CD14-positive monocyte (primary cell): ENCODE results near the gene SMC4. TPM values are rescaled to one million over a fixed set of nuclear protein-coding genes. Genes with fewer than 3 reads are reported as not detected.

Experiments
- DNase-seq, 3 donors: peaks; one replicate each; pipeline ENCODE4 v3.0.0-alpha.2; 2011 to 2022
- H2AFZ ChIP-seq: 2 replicates; pipeline ENCODE4 v1.6.0; 2012; ENCODE audit warnings: mild to moderate bottlenecking, low read depth, low read length, inconsistent platforms; ENCODE audit not compliant: insufficient read depth, poor library complexity, severe bottlenecking
- H3K27ac ChIP-seq, 2 donors: 1 replicate in 1 of 2; 2 replicates in 1 of 2; pipeline ENCODE4 v1.5.1; 2012 to 2013; ENCODE audit warnings: low read length in 2 of 2, control low read depth in 1 of 2, inconsistent platforms in 1 of 2, low read depth in 1 of 2, mild to moderate bottlenecking in 1 of 2
- H3K27me3 ChIP-seq, 2 donors: one replicate each; pipeline versions ENCODE4 v1.6.0 to v1.6.1; 2011 to 2013; ENCODE audit warnings: low read length in 2 of 2; ENCODE audit not compliant: control insufficient read depth in 2 of 2, insufficient read depth in 2 of 2
- H3K36me3 ChIP-seq, 2 donors: replicated peaks in 1 of 2; 1 replicate in 1 of 2; 2 replicates in 1 of 2; pipeline versions ENCODE4 v1.5.1 to v1.6.1; 2012 to 2013; ENCODE audit warnings: low read length in 2 of 2, control low read depth in 1 of 2, inconsistent platforms in 1 of 2, mild to moderate bottlenecking in 1 of 2; ENCODE audit not compliant: insufficient read depth in 2 of 2, control insufficient read depth in 1 of 2
- H3K4me1 ChIP-seq, 2 donors: 1 replicate in 1 of 2; 2 replicates in 1 of 2; pipeline versions ENCODE4 v1.5.1 to v1.6.1; 2012 to 2013; ENCODE audit warnings: low read length in 2 of 2, control low read depth in 1 of 2, inconsistent platforms in 1 of 2, mild to moderate bottlenecking in 1 of 2, moderate library complexity in 1 of 2; ENCODE audit not compliant: insufficient read depth in 2 of 2, control insufficient read depth in 1 of 2
- H3K4me2 ChIP-seq: replicated peaks from 2 replicates; pipeline ENCODE3; 2012; ENCODE audit warnings: low read length, moderate library complexity, mild to moderate bottlenecking; ENCODE audit not compliant: poor library complexity, severe bottlenecking; ENCODE audit errors: extremely low read depth
- H3K4me3 ChIP-seq, 3 experiments: fragments of 200-600 bp in 1 of 3; sonication (generic) in 1 of 3; replicated peaks in 1 of 3; 1 replicate in 2 of 3; 2 replicates in 1 of 3; pipeline ENCODE4 v1.5.1; 2011 to 2013; ENCODE audit warnings: low read length in 3 of 3, mild to moderate bottlenecking in 3 of 3, control low read depth in 2 of 3, low read depth in 2 of 3, inconsistent platforms in 1 of 3, moderate library complexity in 1 of 3
- H3K79me2 ChIP-seq: 2 replicates; pipeline ENCODE4 v1.6.0; 2012; ENCODE audit warnings: mild to moderate bottlenecking, control low read depth, inconsistent platforms, low read length, moderate library complexity; ENCODE audit not compliant: insufficient read depth
- H3K9ac ChIP-seq: 2 replicates; pipeline ENCODE4 v1.6.0; 2017; ENCODE audit warnings: low read length, mild to moderate bottlenecking; ENCODE audit not compliant: insufficient read depth, poor library complexity, severe bottlenecking
- H3K9me3 ChIP-seq, 2 donors: replicated peaks in 1 of 2; 1 replicate in 1 of 2; 2 replicates in 1 of 2; pipeline versions ENCODE4 v1.5.1 to v1.6.1; 2012 to 2013; ENCODE audit warnings: low read length in 2 of 2, control low read depth in 1 of 2; ENCODE audit not compliant: control insufficient read depth in 1 of 2, insufficient read depth in 1 of 2
- H4K20me1 ChIP-seq: 2 replicates; pipeline ENCODE4 v1.6.0; 2012; ENCODE audit warnings: mild to moderate bottlenecking, low read length, control low read depth, moderate library complexity; ENCODE audit not compliant: insufficient read depth
- H3K27ac Mint-ChIP-seq, 7 donors: one replicate each; pipeline ENCODE4 v1.8.0; 2020; ENCODE audit warnings: mild to moderate bottlenecking in 7 of 7, mixed read lengths in 7 of 7, moderate library complexity in 6 of 7, inconsistent platforms in 2 of 7
- H3K27me3 Mint-ChIP-seq, 3 donors: one replicate each; pipeline ENCODE4 v1.8.0; 2021 to 2022; ENCODE audit warnings: low read depth in 3 of 3, mild to moderate bottlenecking in 3 of 3, mixed read lengths in 3 of 3, moderate library complexity in 3 of 3, inconsistent platforms in 1 of 3
- H3K36me3 Mint-ChIP-seq, 2 donors: one replicate each; pipeline ENCODE4 v1.8.0; 2020; ENCODE audit warnings: mixed read lengths in 2 of 2, inconsistent platforms in 1 of 2, mild to moderate bottlenecking in 1 of 2
- H3K4me1 Mint-ChIP-seq: one replicate; pipeline ENCODE4 v1.8.0; 2020; ENCODE audit warnings: mild to moderate bottlenecking, mixed read lengths
- H3K4me3 Mint-ChIP-seq, 2 donors: one replicate each; pipeline ENCODE4 v1.8.0; 2020; ENCODE audit warnings: mild to moderate bottlenecking in 2 of 2, mixed read lengths in 2 of 2, moderate library complexity in 1 of 2
- H3K9me3 Mint-ChIP-seq, 7 donors: one replicate each; pipeline ENCODE4 v1.8.0; 2020 to 2022; ENCODE audit warnings: mixed read lengths in 7 of 7, mild to moderate bottlenecking in 6 of 7, moderate library complexity in 6 of 7, inconsistent platforms in 2 of 7
- WGBS: methylation state at CpG from one replicate; pipeline ENCODE4 v1.1.5; 2013; ENCODE audit warnings: missing lambda C conversion rate; ENCODE audit not compliant: insufficient coverage; 5-methylcytosine and 5-hydroxymethylcytosine counted together
- intact Hi-C, 2 donors: fragments of 100-400 bp; cut with micrococcal nuclease; formaldehyde crosslinking; loops; one replicate each; pipeline versions ENCODE4 v1.15.0 to v1.15.1; 2023
- polyA plus RNA-seq, 3 donors: library from polyadenylated mRNA; depleted of rRNA in 1 of 3; unstranded in 2 of 3; stranded (reverse) in 1 of 3; fragments of 300-500 nt in 2 of 3; fragments of >200 nt in 1 of 3; fragmentation: Illumina TruSeq in 2 of 3; gene quantifications; 1 replicate in 2 of 3; 2 replicates in 1 of 3; pipeline ENCODE4 v1.2.3, GENCODE V29; 2012 to 2021
- TF ChIP-seq, protein P1 (sequence below): fragments of 200-600 bp; IDR thresholded peaks from one replicate; pipeline ENCODE4 v1.8.0; 2022; ENCODE audit warnings: antibody characterized with exemption, mild to moderate bottlenecking

SMC4 gene
- polyA plus RNA-seq, 3 donors, result 6.8 to 17.2 (median 14.1) TPM

DNA sequence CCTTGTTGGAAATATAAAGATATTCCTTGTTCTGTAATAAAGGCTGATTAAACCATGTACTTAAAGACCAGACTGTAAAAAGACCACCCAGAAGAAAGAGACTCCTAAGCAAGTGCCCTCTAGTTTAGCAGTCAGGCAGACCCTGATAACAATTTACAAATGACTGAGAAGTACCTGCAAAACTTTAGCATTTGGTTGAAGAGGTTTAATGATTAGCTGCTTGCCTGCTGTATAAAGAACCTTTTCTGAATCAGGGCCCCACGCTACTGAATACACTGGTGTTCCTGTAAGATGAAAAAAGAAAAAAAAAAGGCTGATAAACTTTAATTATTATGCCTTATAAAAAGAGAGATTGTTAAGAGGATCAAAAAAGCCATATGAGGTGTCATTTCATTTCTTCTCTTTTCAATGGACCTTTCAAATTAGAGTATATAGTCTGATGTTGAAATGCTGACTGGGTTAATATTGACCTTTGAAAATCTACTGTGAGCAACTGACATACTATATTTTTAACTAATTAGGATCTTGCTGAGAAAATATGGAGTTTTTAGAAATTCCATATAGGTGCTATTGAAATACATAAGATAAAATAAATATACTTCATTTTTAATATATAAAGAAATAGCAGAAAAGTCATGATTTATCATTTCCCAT is 33.5 kb upstream of the SMC4 start:
- TF ChIP-seq, protein P1, sequence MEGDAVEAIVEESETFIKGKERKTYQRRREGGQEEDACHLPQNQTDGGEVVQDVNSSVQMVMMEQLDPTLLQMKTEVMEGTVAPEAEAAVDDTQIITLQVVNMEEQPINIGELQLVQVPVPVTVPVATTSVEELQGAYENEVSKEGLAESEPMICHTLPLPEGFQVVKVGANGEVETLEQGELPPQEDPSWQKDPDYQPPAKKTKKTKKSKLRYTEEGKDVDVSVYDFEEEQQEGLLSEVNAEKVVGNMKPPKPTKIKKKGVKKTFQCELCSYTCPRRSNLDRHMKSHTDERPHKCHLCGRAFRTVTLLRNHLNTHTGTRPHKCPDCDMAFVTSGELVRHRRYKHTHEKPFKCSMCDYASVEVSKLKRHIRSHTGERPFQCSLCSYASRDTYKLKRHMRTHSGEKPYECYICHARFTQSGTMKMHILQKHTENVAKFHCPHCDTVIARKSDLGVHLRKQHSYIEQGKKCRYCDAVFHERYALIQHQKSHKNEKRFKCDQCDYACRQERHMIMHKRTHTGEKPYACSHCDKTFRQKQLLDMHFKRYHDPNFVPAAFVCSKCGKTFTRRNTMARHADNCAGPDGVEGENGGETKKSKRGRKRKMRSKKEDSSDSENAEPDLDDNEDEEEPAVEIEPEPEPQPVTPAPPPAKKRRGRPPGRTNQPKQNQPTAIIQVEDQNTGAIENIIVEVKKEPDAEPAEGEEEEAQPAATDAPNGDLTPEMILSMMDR, result no peak
- peaks cover 12% of the 10 kb centered on the region for H3K4me1 Mint-ChIP-seq
- Histone ChIP-seq H3K27ac (no peak overlapping the region), H3K9ac (no peak overlapping the region), H2AFZ (no peak overlapping the region), H3K36me3 (no peaks in the 10 kb centered on the region), H3K79me2 (no peaks in the 10 kb centered on the region), H4K20me1 (no peaks in the 10 kb centered on the region), H3K4me2 (no peak overlapping the region), H3K4me3 (no peak overlapping the region), H3K9me3 (no peaks in the 10 kb centered on the region), H3K27me3 (no peaks in the 10 kb centered on the region), H3K4me1 (no peaks in the 10 kb centered on the region)
- peaks cover 0 to 2% (median 0%) of the 10 kb centered on the region in 3 donors for H3K27me3 Mint-ChIP-seq
- H3K27ac Mint-ChIP-seq, result no peak overlapping the region
- H3K4me3 Mint-ChIP-seq, result no peak overlapping the region
- no CpG with 5 or more reads among the region's 1 CpG for WGBS
- H3K9me3 Mint-ChIP-seq, result no peaks in the 10 kb centered on the region
- intact Hi-C loops, result no loop called here
- DNase-seq, result no peak
- H3K36me3 Mint-ChIP-seq, result peaks cover 8 to 15% of the 10 kb centered on the region in 2 donors

DNA sequence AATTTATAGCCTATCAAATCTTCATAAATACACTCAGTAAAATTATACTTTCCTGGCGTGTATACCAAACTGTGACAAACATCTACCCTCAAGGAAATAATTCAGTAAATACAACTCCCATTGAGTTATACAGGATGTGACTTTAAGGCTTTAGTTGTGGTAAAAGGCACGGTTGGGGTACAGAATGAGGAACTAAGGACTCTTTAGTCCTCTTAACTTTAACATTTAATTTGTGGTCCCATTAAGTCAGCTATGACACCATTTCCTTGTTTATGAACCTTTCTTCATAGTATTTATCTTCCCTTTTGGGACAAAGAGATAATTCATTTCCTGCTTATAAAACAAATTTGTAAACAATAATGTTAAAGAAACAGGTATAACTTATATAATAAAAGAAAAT is 30.6 kb upstream of the SMC4 start:
- Histone ChIP-seq H3K36me3 (peaks cover under 1 to 2% of the 10 kb centered on the region in 2 donors), H3K79me2 (no peaks in the 10 kb centered on the region), H3K27ac (no peak overlapping the region), H3K4me1 (no peaks in the 10 kb centered on the region), H3K27me3 (no peaks in the 10 kb centered on the region), H3K9me3 (no peaks in the 10 kb centered on the region), H3K4me3 (no peak overlapping the region), H2AFZ (no peak overlapping the region), H3K9ac (no peak overlapping the region), H3K4me2 (no peak overlapping the region), H4K20me1 (no peaks in the 10 kb centered on the region)
- DNase-seq, result peak; percentile 23 to 29 (median 27)
- Mint-ChIP-seq H3K4me3 (no peak overlapping the region), H3K9me3 (peaks cover 0 to 2% (median 0%) of the 10 kb centered on the region in 7 donors), H3K27me3 (peaks cover 0 to 2% (median 0%) of the 10 kb centered on the region in 3 donors), H3K27ac (no peak overlapping the region), H3K4me1 (peaks cover 4% of the 10 kb centered on the region), H3K36me3 (peaks cover 7 to 14% of the 10 kb centered on the region in 2 donors)
- WGBS, result no CpG with 5 or more reads among the region's 2 CpGs
- intact Hi-C loops, result no loop called here
- TF ChIP-seq, protein P1, result no peak
